Measurements from ENCODE around the gene VAV2. TPM values are rescaled to one million over a fixed set of nuclear protein-coding genes. Genes with fewer than 3 reads are reported as not detected.

The VAV2 gene
- total RNA-seq, 4 donors from 2014 or later = 10.3 to 20.1 (median 13.1) TPM

GRCh38 chr9:133780962-133781827 lies 210.9 kb downstream of the VAV2 start:
- WGBS, 2 donors = 97% methylated on average over 13 of the region's 15 CpGs
- TF ChIP-seq CTCF (IDR thresholded peaks at IDR 0.05) (no peak), POLR2A (IDR thresholded peaks at IDR 0.05) (no peak), EP300 (IDR thresholded peaks at IDR 0.05) (no peak)

GRCh38 chr9:133780404-133780945 lies 211.6 kb downstream of the VAV2 start:
- WGBS, 2 donors = 85 to 89% methylated on average over 15 of the region's 15 CpGs
- no peaks in the 10 kb centered on the region for H3K27me3 ChIP-seq
- no peaks in the 10 kb centered on the region for H3K9me3 ChIP-seq
- no peak overlapping the region for H3K27ac ChIP-seq
- no peak for DNase-seq (ENCODE audit: low spot score in 2 of 2)
- no peak overlapping the region for H3K4me3 ChIP-seq
- no peak for TF ChIP-seq POLR2A (IDR thresholded peaks at IDR 0.05)
- H3K36me3 ChIP-seq = peaks cover 0 to 90% (median 0%) of the 10 kb centered on the region in 3 donors
- no peaks in the 10 kb centered on the region for H3K4me1 ChIP-seq

More at GRCh38 chr9:133780962-133781827, 210.9 kb downstream of the VAV2 start:
- DNase-seq (ENCODE audit: low spot score in 2 of 2) = no peak
- H3K4me1 ChIP-seq = no peaks in the 10 kb centered on the region
- no peak overlapping the region for H3K4me3 ChIP-seq
- H3K9me3 ChIP-seq = no peaks in the 10 kb centered on the region
- H3K27me3 ChIP-seq = no peaks in the 10 kb centered on the region
- no peak overlapping the region for H3K27ac ChIP-seq
- peaks cover 0 to 90% (median 0%) of the 10 kb centered on the region in 3 donors for H3K36me3 ChIP-seq

- no peak overlapping the region for H3K4me3 ChIP-seq
- H3K4me1 ChIP-seq = no peaks in the 10 kb centered on the region
- H3K27ac ChIP-seq = no peak overlapping the region
- DNase-seq (ENCODE audit: low spot score in 2 of 2) = no peak
- H3K36me3 ChIP-seq = peaks cover 0 to 90% (median 4%) of the 10 kb centered on the region in 3 donors
- no peak for TF ChIP-seq EP300 (IDR thresholded peaks at IDR 0.05)
- TF ChIP-seq CTCF (IDR thresholded peaks at IDR 0.05) = no peak
- TF ChIP-seq POLR2A (IDR thresholded peaks at IDR 0.05) = no peak
- WGBS, 2 donors = 88 to 94% methylated on average over 18 to 19 of the region's 19 CpGs
- H3K9me3 ChIP-seq = peaks cover 0 to 1% (median 0%) of the 10 kb centered on the region in 4 donors
- H3K27me3 ChIP-seq = no peaks in the 10 kb centered on the region
Measured at GRCh38 chr9:133779516-133780403, 212.4 kb downstream of the VAV2 start.

GRCh38 chr9:133779081-133779480 lies 213.0 kb downstream of the VAV2 start:
- WGBS, 2 donors = 89 to 93% methylated on average over 8 of the region's 8 CpGs
- Histone ChIP-seq H3K36me3 (peaks cover 0 to 90% (median 6%) of the 10 kb centered on the region in 3 donors), H3K9me3 (peaks cover 0 to 8% (median 2%) of the 10 kb centered on the region in 4 donors), H3K4me1 (no peaks in the 10 kb centered on the region), H3K4me3 (no peak overlapping the region), H3K27me3 (no peaks in the 10 kb centered on the region), H3K27ac (no peak overlapping the region)
- no peak for DNase-seq (ENCODE audit: low spot score in 2 of 2)
- TF ChIP-seq CTCF (IDR thresholded peaks at IDR 0.05) (no peak), EP300 (IDR thresholded peaks at IDR 0.05) (no peak), POLR2A (IDR thresholded peaks at IDR 0.05) (no peak)

- no peak for DNase-seq (ENCODE audit: low spot score in 2 of 2)
- Histone ChIP-seq H3K9me3 (peaks cover 0 to 14% (median 5%) of the 10 kb centered on the region in 4 donors), H3K27me3 (no peaks in the 10 kb centered on the region), H3K4me3 (no peak overlapping the region), H3K4me1 (no peaks in the 10 kb centered on the region), H3K36me3 (peaks cover 0 to 90% (median 6%) of the 10 kb centered on the region in 3 donors), H3K27ac (no peak overlapping the region)
- 90 to 96% methylated on average over 20 of the region's 20 CpGs for WGBS, 2 donors
- TF ChIP-seq POLR2A (IDR thresholded peaks at IDR 0.05) (no peak), EP300 (IDR thresholded peaks at IDR 0.05) (no peak), CTCF (IDR thresholded peaks at IDR 0.05) (no peak)
Measured at GRCh38 chr9:133778336-133779013, 213.6 kb downstream of the VAV2 start.

Data from tibial nerve (tissue), 4 donors.